Stimulated activated CD4-positive, alpha-beta T cell treated with anti-CD3 and anti-CD28 coated beads, Interleukin-1b, Interleukin-23, amount 100 ng/mL, for 1 hour (primary cell): ENCODE measurements around the gene KLHDC7A.
"Not testable (repeated sequence)": the region's sequence is repeated elsewhere in the genome, so short reads cannot be mapped to it uniquely, and the experiment has no call there.

Experiments used
- DNase-seq, 2 donors: peaks; one replicate each; pipeline ENCODE4 v3.0.0-alpha.2; 2020; ENCODE audit warnings: low read depth in 2 of 2

The KLHDC7A gene

GRCh38 chr1:18480315-18481189 lies at the start of gene KLHDC7A:
Gene KLHDC7A, plus strand, starts transcription at chr1:18480930. Its CDS starts 52 bp downstream, at chr1:18480982.
- DNase-seq, result no peak

- DNase-seq, result no peak
These were observed 46.7 kb upstream of the KLHDC7A start for GRCh38 chr1:18434041-18434440.

- no peak for DNase-seq
These were observed 40.1 kb upstream of the KLHDC7A start for GRCh38 chr1:18440385-18441226.

DNA sequence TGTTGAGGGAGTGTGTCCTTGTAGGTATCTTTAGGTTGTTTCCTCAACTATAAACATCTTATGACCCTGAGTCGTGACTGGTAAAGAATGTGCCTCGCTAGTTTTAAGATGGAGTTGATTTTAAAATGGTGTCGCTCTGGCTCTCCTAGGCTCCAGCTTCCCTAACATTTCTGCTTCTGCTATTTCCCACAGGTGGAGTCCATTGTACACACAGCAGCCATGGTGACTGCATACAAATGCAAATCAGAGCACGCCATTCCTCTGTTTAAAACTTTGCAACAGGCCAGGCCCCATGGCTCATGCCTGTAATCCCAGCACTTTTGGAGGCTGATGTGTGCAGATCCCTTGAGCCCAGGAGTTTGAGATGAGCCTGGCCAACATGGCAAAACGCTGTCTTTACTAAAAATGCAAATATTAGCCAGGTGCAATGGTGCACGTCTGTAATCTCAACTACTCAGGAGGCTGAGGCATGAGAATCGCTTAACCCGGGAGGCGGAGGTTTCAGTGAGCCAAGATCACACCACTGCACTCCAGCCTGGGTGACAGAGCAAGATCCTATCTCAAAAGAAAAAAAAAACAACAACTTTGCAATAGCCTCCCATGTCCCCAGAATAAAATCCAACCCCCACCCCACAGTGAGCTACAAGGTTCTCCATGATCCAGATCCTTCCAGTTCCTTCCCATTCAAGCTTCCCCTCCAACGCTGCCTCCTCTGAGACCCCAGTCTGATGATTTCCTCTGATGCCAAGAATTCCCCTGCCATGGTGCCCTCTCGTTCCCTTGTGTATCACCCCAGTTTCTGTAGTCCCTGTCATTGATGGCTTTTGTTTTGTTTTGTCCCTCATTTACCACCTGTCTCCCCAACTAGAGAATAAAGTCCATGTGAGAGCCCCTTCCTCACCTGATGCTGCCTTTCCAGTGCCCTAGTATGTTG lies 36.9 kb upstream of the KLHDC7A start:
- DNase-seq, result no peak

DNA sequence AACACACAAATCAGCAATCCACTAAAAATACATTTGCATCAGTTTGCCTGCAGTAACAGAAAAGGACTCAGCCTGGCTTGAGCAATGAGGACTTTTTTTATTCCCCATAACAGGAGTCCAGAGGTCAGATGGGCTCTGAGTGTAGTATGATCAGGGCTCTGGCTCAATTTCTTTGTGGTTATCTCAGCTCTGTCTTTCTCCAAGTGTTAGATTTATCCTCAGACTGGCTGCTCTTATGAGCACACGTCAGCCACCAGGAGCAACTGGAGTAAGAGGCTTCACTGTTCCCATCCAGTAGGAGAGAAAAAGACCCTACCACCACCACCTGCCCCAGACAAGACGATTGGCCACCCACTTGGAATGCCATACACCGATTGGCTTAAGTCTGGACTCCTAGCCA lies 36.2 kb upstream of the KLHDC7A start:
- no peak for DNase-seq

- no peak for DNase-seq
These were observed 34.0 kb upstream of the KLHDC7A start for GRCh38 chr1:18446751-18447150.

GRCh38 chr1:18447509-18448220 lies 33.1 kb upstream of the KLHDC7A start:
- no peak for DNase-seq

DNA sequence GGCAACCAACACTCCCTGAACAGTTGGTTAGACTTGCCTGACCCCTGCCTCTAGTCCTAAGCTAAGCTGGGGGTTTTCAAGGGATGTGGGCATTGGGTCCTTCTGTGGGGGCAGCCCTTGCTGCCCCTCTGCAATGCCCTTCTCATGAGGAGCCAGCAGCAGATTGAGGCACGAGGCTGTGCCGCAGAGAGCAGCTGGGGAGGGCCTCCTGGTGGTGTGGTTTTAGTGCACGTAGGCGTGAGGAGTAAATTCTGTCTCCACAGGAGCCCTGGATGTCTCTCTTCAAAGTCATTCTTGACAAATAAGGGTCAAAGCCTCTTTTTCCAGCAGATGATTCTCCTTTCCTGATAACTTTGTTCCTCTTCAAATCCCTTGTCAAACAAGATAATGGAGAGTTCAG lies 31.8 kb upstream of the KLHDC7A start:
- no peak for DNase-seq

GRCh38 chr1:18452550-18452949 lies 28.2 kb upstream of the KLHDC7A start:
- no peak for DNase-seq

- DNase-seq, result no peak
These were observed 22.3 kb upstream of the KLHDC7A start for GRCh38 chr1:18458133-18459092.

GRCh38 chr1:18461656-18462055 lies 19.1 kb upstream of the KLHDC7A start:
- no peak for DNase-seq

DNA sequence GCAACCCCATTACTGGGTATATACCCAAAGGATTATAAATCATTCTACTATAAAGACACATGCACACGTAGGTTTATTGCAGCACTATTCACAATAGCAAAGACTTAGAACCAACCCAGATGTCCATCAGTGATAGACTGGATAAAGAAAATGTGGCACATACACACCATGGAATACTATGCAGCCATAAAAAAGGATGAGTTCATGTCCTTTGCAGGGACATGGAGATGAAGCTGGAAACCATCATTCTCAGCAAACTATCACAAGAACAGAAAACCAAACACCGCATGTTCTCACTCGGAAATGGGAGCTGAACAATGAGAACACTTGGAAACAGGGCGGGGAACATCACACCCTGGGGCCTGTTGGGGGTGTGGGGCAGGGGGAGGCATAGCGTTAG lies 18.2 kb upstream of the KLHDC7A start:
- not testable (repeated sequence) for DNase-seq

DNA sequence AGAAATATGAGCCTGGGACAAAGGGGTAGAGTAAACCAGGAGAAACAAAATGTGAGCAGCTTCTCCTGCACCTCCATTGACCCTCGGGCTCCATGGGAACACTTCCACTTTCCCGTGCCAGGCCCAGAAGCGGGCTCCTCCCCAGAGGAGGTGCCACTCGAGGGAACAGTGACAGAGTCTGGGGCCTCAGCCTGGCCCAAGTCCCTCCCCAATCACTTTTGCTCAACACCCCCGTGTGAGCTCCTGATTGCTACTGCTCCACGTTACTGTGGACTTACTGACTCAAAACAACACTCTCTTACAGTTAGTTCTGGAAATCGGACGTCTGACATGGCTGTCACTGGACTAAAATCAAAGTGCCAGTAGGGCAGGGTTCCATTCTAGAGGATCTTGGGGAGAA lies 17.7 kb upstream of the KLHDC7A start:
- no peak for DNase-seq

GRCh38 chr1:18463984-18464664 lies 16.6 kb upstream of the KLHDC7A start:
- DNase-seq, result no peak

GRCh38 chr1:18464665-18465050 lies 16.1 kb upstream of the KLHDC7A start:
- DNase-seq, result no peak

DNA sequence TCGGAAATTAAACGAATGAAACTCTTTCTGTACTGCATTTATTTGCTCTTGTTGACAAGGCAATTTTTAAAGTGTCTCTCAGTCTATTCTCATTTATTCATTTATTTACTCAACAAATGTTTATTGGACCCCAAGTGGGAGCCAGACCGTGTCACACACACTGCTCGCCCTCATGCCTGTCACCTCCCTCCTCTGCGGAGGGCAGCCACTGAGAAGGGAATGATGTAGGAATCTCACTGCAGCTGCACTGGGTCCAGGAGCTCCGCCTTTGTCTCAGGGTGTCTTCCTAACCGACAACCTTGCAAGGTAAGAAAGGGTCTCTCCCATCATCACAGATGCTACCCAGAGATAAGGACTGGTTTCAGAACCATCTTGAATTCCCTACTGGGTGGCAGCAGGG lies 14.1 kb upstream of the KLHDC7A start:
- DNase-seq, result no peak

- no peak for DNase-seq
These were observed 12.2 kb upstream of the KLHDC7A start for GRCh38 chr1:18468570-18468969.

GRCh38 chr1:18469514-18469913 lies 11.2 kb upstream of the KLHDC7A start:
- no peak for DNase-seq

DNA sequence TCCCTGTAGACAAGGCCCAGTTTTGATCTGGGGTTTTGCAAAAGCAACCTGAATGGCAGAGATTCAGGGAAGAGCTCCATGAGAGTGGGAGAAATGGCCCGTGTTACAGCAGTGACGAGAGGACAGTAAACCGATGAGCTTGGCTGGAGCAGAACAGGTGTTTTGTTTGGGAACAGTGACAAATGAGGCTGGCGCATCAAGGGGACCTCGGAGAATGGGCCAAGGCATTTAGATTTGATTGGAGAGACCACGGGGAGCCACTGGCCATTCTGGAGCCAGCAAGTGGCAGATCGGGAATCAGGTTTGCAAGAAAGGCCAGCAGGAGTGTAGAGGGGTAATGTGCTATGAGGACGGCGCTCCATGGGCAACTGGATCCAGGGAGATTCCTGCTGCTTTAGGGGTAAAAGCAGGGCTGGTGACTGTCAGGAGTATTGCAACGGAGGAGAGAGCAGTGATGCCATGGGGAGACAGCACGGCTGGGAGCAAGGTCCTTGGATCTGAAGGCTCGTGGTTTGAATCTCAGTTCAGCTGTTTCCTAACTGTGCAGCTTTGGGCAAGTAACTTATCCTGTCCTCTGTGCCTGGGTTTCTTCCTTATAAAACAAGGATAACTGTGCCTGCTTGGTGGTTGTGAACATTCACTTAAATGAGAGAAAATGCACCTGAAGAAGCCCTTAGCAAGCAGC lies 9.9 kb upstream of the KLHDC7A start:
- no peak for DNase-seq
